Amniotic epithelial cell (primary cell): Measurements from ENCODE around the gene ZKSCAN7.
"Not testable (repeated sequence)": the region's sequence is repeated elsewhere in the genome, so short reads cannot be mapped to it uniquely, and the experiment has no call there.

Source experiments
- DNase-seq: peaks from one replicate; pipeline ENCODE4 v3.0.0-alpha.2; 2010; ENCODE audit warnings: low read depth

ZKSCAN7 gene

DNA sequence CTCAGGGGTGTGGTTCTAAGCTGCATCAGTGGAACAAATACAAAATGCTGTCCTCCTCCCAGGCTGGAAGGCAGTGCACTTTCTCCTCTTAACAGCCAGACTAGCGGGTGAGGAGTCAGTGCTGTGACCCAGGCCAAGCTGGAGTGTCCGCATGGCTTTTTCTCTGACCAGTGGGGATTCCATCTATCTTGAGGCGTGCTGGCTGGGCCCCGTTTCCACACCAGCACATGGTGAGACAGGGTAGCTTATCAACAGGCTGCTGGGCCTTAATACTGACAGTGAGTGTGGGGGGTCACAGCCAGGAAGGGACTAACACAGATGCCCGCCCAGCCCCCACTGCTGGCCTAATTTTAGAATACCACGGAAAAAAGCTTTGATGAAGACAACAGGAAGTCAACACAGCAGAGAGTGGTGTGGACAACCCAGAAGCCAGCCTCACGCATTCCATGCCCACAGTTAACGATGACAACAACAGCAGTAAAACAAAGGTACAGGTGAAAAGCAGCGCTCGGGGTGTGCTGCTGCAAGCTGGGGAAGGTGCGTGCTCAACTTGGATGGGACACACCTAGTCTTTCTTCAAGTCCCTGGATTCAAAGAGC is 22.5 kb downstream of the ZKSCAN7 start:
- not testable (repeated sequence) for DNase-seq

- not testable (repeated sequence) for DNase-seq
Measured at GRCh38 chr3:44578316-44578715, 23.3 kb downstream of the ZKSCAN7 start.

- not testable (repeated sequence) for DNase-seq
Measured at GRCh38 chr3:44578924-44579515, 24.0 kb downstream of the ZKSCAN7 start.

DNA sequence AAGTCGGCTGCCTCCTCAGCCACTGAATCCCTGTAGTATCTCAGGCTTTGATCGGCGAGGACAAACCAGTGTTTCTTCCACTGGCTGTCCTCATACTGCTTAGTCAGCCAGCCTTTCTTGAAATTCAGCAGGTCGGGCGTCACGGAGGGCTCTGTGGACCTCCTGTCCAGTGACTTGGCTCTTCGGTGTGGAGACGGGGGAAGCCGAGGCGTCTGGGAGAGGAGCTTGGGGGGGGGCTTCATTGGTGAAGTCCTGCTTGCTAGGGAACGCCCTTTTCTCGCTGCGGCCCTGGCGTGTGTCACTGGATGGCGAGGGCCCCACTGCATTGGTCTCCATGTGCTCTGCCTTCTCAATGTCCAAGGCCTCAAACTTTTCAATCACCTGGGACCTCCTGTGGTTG is 24.8 kb downstream of the ZKSCAN7 start:
- not testable (repeated sequence) for DNase-seq

- DNase-seq: not testable (repeated sequence)
Measured at GRCh38 chr3:44580971-44581370, 26.0 kb downstream of the ZKSCAN7 start.

GRCh38 chr3:44584646-44585501 is 29.9 kb downstream of the ZKSCAN7 start, which contains the start of gene ZNF660:
Gene ZNF660 (plus strand): TSS chr3:44584964. CDS start chr3:44594194, 9,230 bp downstream.
- DNase-seq: peak; percentile 77

GRCh38 chr3:44596621-44597020 is 41.6 kb downstream of the ZKSCAN7 start:
- DNase-seq: no peak

GRCh38 chr3:44601749-44602148 is 46.8 kb downstream of the ZKSCAN7 start:
- DNase-seq: no peak

DNA sequence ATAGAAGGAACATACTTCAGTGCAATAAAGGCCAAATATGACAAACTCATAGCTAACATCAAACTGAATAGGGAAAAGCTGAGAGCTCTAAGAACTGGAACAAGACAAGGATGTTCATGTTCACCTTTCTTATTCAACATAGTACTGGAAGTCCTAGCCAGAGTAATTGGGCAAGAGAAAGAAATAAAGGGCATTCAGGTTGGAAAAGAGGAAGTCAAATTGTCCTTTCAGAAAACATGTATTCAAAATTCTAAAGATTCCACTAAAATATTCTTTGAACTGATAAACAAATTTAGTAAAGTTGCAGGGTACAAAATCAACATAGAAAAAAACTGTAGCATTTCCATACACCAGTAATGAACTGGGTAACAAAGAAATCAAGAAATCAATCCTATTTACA is 57.7 kb downstream of the ZKSCAN7 start:
- no peak for DNase-seq
